ENCODE measurements around the gene DRG2.

Gene DRG2

GRCh38 chr17:18120461-18121017 is 32.8 kb downstream of the DRG2 start:
- H3K9me3 ChIP-seq = no peaks in the 10 kb centered on the region
- TF ChIP-seq CTCF (IDR thresholded peaks at IDR 0.05; ENCODE audit: low read depth, low read length) = no peak
- no peak overlapping the region for H3K4me3 ChIP-seq (ENCODE audit: low read depth, low read length)
- no peaks in the 10 kb centered on the region for H3K4me1 ChIP-seq
- no peak for DNase-seq
- H3K36me3 ChIP-seq = no peaks in the 10 kb centered on the region
- H3K27me3 ChIP-seq = no peaks in the 10 kb centered on the region

- no peak for TF ChIP-seq CTCF (IDR thresholded peaks at IDR 0.05; ENCODE audit: low read depth, low read length)
- Histone ChIP-seq H3K36me3 (no peaks in the 10 kb centered on the region), H3K9me3 (no peaks in the 10 kb centered on the region), H3K4me1 (no peaks in the 10 kb centered on the region), H3K27me3 (no peaks in the 10 kb centered on the region), H3K4me3 (ENCODE audit: low read depth, low read length) (no peak overlapping the region)
- DNase-seq = no peak
Observed at GRCh38 chr17:18121144-18121910, 33.6 kb downstream of the DRG2 start.

GRCh38 chr17:18122990-18123753 is 35.4 kb downstream of the DRG2 start:
- no peak for TF ChIP-seq CTCF (IDR thresholded peaks at IDR 0.05; ENCODE audit: low read depth, low read length)

GRCh38 chr17:18124345-18125126 is 36.8 kb downstream of the DRG2 start:
- no peaks in the 10 kb centered on the region for H3K27me3 ChIP-seq
- H3K4me3 ChIP-seq (ENCODE audit: low read depth, low read length) = no peak overlapping the region
- no peak for DNase-seq
- no peaks in the 10 kb centered on the region for H3K9me3 ChIP-seq
- H3K36me3 ChIP-seq = no peaks in the 10 kb centered on the region
- no peaks in the 10 kb centered on the region for H3K4me1 ChIP-seq
- TF ChIP-seq CTCF (IDR thresholded peaks at IDR 0.05; ENCODE audit: low read depth, low read length) = no peak

More at GRCh38 chr17:18122990-18123753, 35.4 kb downstream of the DRG2 start:
- no peaks in the 10 kb centered on the region for H3K27me3 ChIP-seq
- H3K4me3 ChIP-seq (ENCODE audit: low read depth, low read length) = no peak overlapping the region
- no peak for DNase-seq
- H3K9me3 ChIP-seq = no peaks in the 10 kb centered on the region
- H3K36me3 ChIP-seq = no peaks in the 10 kb centered on the region
- H3K4me1 ChIP-seq = no peaks in the 10 kb centered on the region

- Histone ChIP-seq H3K9me3 (no peaks in the 10 kb centered on the region), H3K27me3 (no peaks in the 10 kb centered on the region), H3K36me3 (no peaks in the 10 kb centered on the region), H3K4me3 (ENCODE audit: low read depth, low read length) (no peak overlapping the region), H3K4me1 (no peaks in the 10 kb centered on the region)
- DNase-seq = no peak
- no peak for TF ChIP-seq CTCF (IDR thresholded peaks at IDR 0.05; ENCODE audit: low read depth, low read length)
Observed at GRCh38 chr17:18129041-18129502, 41.3 kb downstream of the DRG2 start.

All from BE2C (cell line).